ENCODE data around the gene MBD3.

Gene MBD3

GRCh38 chr19:1605236-1606137 lies 12.8 kb upstream of the MBD3 start, which contains the start of gene UQCR11 (continued):
- TF ChIP-seq HIC1 (tag by site-specific recombination; IDR thresholded peaks at IDR 0.05) = no peak
- TF ChIP-seq ZNF707 (tag by site-specific recombination; IDR thresholded peaks at IDR 0.05) = no peak
- peak; percentile 36 for TF ChIP-seq EGR2 (tag by site-specific recombination; IDR thresholded peaks at IDR 0.05; ENCODE audit: low read depth)
- no peak for TF ChIP-seq ZNF488 (tag by site-specific recombination; IDR thresholded peaks at IDR 0.05)
- no peak for TF ChIP-seq ZBTB44 (tag by site-specific recombination; IDR thresholded peaks at IDR 0.05)
- peak; percentile 70; the same call in 1 of the 2 replicates for TF ChIP-seq ZNF660 (tag by site-specific recombination; IDR thresholded peaks at IDR 0.05)
- no peak for TF ChIP-seq ZNF473 (tag by site-specific recombination; IDR thresholded peaks at IDR 0.05)
- TF ChIP-seq ZNF521 (tag by site-specific recombination; IDR thresholded peaks at IDR 0.05) = no peak
- TF ChIP-seq ZNF280D (tag by site-specific recombination; IDR thresholded peaks at IDR 0.05) = no peak; the same call in 1 of the 2 replicates
- TF ChIP-seq ZNF549 (tag by site-specific recombination; IDR thresholded peaks at IDR 0.05) = no peak
- TF ChIP-seq INSM2 (tag by site-specific recombination; IDR thresholded peaks at IDR 0.05) = peak; percentile 11; the same call in 1 of the 2 replicates
- no peak for TF ChIP-seq ZNF747 (tag by site-specific recombination; IDR thresholded peaks at IDR 0.05)
- no peak for TF ChIP-seq ZNF311 (tag by site-specific recombination; IDR thresholded peaks at IDR 0.05; ENCODE audit: borderline replicate concordance)
- no peak for TF ChIP-seq ZNF514 (tag by site-specific recombination; IDR thresholded peaks at IDR 0.05)
- no peak for TF ChIP-seq ZNF280C (tag by site-specific recombination; IDR thresholded peaks at IDR 0.05)
- TF ChIP-seq KLF10 (tag by site-specific recombination; IDR thresholded peaks at IDR 0.05) = peak; percentile 22; the same call in 1 of the 2 replicates
- TF ChIP-seq ZNF610 (tag by site-specific recombination; IDR thresholded peaks at IDR 0.05; ENCODE audit: borderline replicate concordance) = peak; percentile 45; the same call in 1 of the 2 replicates
- TF ChIP-seq PRDM2 (tag by site-specific recombination; IDR thresholded peaks at IDR 0.05; ENCODE audit: borderline replicate concordance) = no peak
- no peak for TF ChIP-seq ZNF677 (tag by site-specific recombination; IDR thresholded peaks at IDR 0.05)
- peak; percentile 47; the same call in 1 of the 2 replicates for TF ChIP-seq ZNF324 (tag by site-specific recombination; IDR thresholded peaks at IDR 0.05)

Data from HEK293 (cell line).